Kidney (tissue), 14 donors: Measurements from ENCODE around the gene FAM89B. TPM values are rescaled to one million over a fixed set of nuclear protein-coding genes. Genes with fewer than 3 reads are reported as not detected.

ENCODE experiments used
- DNase-seq, 5 donors: peaks; one replicate each; pipeline ENCODE4 v3.0.0-alpha.2; 2013 to 2020
- FAIRE-seq: peaks from 2 replicates; lab custom pipeline; 2012; peaks lifted over from hg19 to GRCh38; lab: Jason Lieb, UNC
- H3K27ac ChIP-seq, 2 donors: one replicate each; pipeline ENCODE4 v1.7.0; 2013; ENCODE audit warnings: low read depth in 2 of 2, low read length in 2 of 2, inconsistent platforms in 1 of 2
- H3K27me3 ChIP-seq: one replicate; pipeline ENCODE4 v1.7.1; 2013; ENCODE audit warnings: low read length, inconsistent platforms; ENCODE audit not compliant: control insufficient read depth, insufficient read depth
- H3K36me3 ChIP-seq, 3 donors: one replicate each; pipeline versions ENCODE4 v1.7.0 to v1.7.1; 2013; ENCODE audit warnings: low read length in 3 of 3, control low read depth in 1 of 3, inconsistent platforms in 1 of 3; ENCODE audit not compliant: insufficient read depth in 3 of 3, control insufficient read depth in 2 of 3
- H3K4me1 ChIP-seq, 3 donors: one replicate each; pipeline versions ENCODE4 v1.7.0 to v1.7.1; 2013; ENCODE audit warnings: low read length in 3 of 3, inconsistent platforms in 1 of 3, low read depth in 1 of 3; ENCODE audit not compliant: control insufficient read depth in 2 of 3, insufficient read depth in 2 of 3
- H3K4me3 ChIP-seq, 3 donors: one replicate each; pipeline versions ENCODE4 v1.7.0 to v1.8.1; 2013; ENCODE audit warnings: low read length in 3 of 3, control low read depth in 1 of 3, inconsistent platforms in 1 of 3
- H3K9ac ChIP-seq, 3 donors: one replicate each; pipeline versions ENCODE4 v1.7.0 to v1.7.1; 2013; ENCODE audit warnings: low read length in 3 of 3, control low read depth in 1 of 3, inconsistent platforms in 1 of 3
- H3K9me3 ChIP-seq, 3 donors: one replicate each; pipeline versions ENCODE4 v1.7.0 to v1.7.1; 2013; ENCODE audit warnings: low read length in 3 of 3, control low read depth in 1 of 3, inconsistent platforms in 1 of 3; ENCODE audit not compliant: control insufficient read depth in 2 of 3, insufficient read depth in 1 of 3
- CTCF ChIP-seq: IDR thresholded peaks from 3 replicates; pipeline ENCODE4 v1.5.1; 2012; ENCODE audit warnings: mild to moderate bottlenecking, moderate library complexity, borderline replicate concordance; ENCODE audit not compliant: insufficient read depth; ENCODE audit errors: extremely low read depth
- intact Hi-C: fragments of 100-400 bp; cut with DNase I; formaldehyde crosslinking; loops from one replicate; pipeline ENCODE4 v1.11.1; 2022
- polyA plus RNA-seq: library from polyadenylated mRNA; stranded (reverse); fragments of 350-450 nt; fragmentation: Illumina TruSeq; extraction: RNeasy Lipid Tissue Mini Kit (QIAGEN cat#74804); gene quantifications from one replicate; pipeline ENCODE4 v1.2.3, GENCODE V29; 2014; ENCODE audit warnings: low read depth, low replicate concordance; ENCODE audit not compliant: insufficient read depth
- total RNA-seq: library from RNA; stranded (reverse); fragmentation: NEBNext Ultra II Directional; extraction: Animal tissue kit (Norgen Biotek cat#: 25700); gene quantifications from one replicate; pipeline ENCODE4 v1.2.1, GENCODE V29; 2021
- donor health status: control.
- donor health status: control.
- donor health status: control.
- donor health status: control.
- donor health status: control.
- donor health status: DM: yes; HTN: yes; CAD: no.
- donor health status: Normal renal cell carcinoma (clear cell type).

Gene FAM89B
- total and polyA plus RNA-seq, 2 donors from 2014 or later = 33.5 to 36.7 TPM

DNA sequence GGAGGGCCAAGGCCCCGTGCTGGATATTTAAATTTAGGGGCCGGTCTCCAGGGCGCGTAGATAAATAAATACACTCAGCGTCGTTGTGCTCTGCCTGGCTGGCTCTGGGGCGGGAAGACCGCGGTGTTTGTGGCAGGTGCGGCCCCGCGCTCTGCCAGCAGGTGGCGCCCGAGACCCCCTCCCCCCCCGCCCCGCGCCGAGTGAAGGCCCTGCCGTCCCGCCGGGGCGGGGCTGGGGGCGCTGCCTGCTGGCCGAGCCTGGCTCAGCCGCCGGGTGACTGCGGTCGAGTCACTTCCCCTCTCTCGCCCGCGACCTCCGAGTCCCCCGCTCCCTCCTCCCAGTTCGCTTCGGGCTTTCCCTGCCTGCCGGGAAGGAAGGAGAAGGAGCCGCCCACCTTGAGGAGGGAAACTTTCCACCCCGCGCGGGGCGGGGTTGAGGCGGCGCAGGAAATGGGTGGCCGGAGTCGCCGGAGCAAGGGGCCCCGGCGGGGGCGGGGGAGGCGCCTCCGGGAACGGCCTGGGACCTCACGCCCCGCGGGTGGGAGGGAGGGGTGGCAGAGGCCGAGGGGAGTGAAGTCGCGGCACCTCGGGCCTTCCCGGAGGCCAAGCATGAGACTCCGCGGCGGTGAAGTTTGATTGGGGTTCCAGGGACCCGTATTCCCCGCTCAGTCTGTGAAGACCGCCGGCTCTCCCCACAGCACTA is 1.9 kb downstream of the FAM89B start:
- Histone ChIP-seq H3K36me3 (no peaks in the 10 kb centered on the region), H3K4me3 (peak overlapping the region in 2 of 3 donors; percentile 72 to 80), H3K9ac (peak overlapping the region in 2 of 3 donors; percentile 60 to 77), H3K4me1 (peaks cover 0 to 47% (median 21%) of the 10 kb centered on the region in 3 donors), H3K9me3 (no peaks in the 10 kb centered on the region), H3K27me3 (no peaks in the 10 kb centered on the region), H3K27ac (peak overlapping the region; percentile 71 to 89)
- TF ChIP-seq CTCF = peak; percentile 77
- intact Hi-C loops = no loop called here
- DNase-seq (peak; percentile 90 to 99 (median 93)), FAIRE-seq (no peak)

DNA sequence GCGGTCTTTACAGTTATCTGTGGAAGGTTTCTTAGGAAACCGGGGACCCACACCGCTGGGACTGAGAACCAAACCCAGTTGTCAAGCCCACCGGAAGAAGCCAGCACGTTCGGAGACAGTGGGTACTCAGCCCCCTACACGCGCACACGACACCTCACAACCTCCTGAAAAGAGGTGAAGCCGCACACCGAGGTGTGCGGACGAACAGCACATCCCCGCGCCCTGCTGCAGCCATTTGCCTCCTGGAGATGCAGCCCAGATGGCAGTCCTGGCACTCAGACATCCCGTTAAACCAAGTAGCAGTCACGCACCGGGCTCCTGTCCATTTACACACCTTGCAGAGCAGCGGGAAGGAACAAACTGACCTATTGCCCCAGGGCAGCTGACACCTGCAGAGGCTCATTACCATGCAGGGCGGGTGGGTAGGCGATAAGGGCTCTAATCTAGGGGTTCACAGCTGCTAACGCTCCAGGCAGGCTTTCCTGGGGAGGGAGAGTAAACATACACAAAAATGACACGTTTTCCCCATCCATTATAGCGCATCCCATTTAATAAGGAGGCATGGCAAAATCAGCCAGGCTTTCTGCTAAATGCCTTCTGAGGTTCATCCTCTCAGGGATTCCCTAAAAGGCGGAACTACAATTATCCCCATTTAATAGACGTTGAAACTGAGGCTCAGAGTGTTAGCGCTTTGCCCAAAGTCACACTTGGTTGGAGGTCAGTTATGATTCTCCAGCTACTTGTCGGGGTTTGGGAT is 2.7 kb downstream of the FAM89B start:
- H3K9ac ChIP-seq = peak overlapping the region in 2 of 3 donors; percentile 48 to 77
- FAIRE-seq (no peak), DNase-seq (peak in 2 of 5 donors; percentile 63 to 86)
- H3K36me3 ChIP-seq = no peaks in the 10 kb centered on the region
- intact Hi-C loops = no loop called here
- peaks cover 0 to 45% (median 19%) of the 10 kb centered on the region in 3 donors for H3K4me1 ChIP-seq
- no peak for TF ChIP-seq CTCF
- H3K9me3 ChIP-seq = no peaks in the 10 kb centered on the region
- no peaks in the 10 kb centered on the region for H3K27me3 ChIP-seq
- peak overlapping the region; percentile 71 to 89 for H3K27ac ChIP-seq
- peak overlapping the region; percentile 2 to 80 (median 68) for H3K4me3 ChIP-seq

DNA sequence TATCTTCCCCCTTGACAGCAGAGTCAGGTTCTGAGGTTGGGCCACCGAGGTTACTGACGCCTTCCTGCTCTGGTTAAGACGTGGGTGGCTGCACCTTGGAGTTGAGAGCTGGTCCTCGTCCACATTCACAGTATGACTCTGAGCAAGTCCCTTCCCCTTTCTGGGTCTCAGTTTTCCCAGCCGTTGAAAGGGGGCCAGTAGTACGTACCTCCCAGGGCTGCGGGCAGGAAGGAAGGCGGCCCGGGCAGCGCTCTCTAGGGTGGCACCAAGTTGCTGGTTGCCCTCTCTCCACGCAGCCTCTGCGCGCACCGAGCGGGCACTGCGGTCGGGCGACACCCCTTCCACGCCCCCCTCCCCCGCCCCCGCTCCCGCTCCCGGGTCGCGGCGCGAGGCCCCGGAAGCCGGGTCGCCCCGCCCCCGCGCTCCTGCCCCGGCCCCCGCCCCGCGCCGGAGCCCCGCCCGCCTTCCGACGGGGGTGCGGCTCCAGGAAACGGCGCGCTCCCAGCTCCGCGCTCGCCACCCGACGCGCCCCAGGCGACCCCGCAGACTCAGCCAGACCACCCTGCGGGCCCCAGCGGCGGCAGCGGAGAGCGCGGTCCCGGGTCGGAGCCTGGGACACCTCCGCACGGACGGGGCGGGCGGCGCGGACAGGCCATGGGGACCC is 3.4 kb downstream of the FAM89B start, which contains the start of gene EHBP1L1:
Gene EHBP1L1, plus strand, starts transcription at position 486 of the 664 bp plus-strand sequence. CDS start 250 bp downstream, outside the sequence.
- Histone ChIP-seq H3K27me3 (no peaks in the 10 kb centered on the region), H3K27ac (peak within 1 kb of the TSS; percentile 85 to 89), H3K9ac (peak within 1 kb of the TSS in 2 of 3 donors; percentile 48 to 77), H3K4me1 (peaks cover 0 to 45% (median 19%) of the 10 kb centered on the region in 3 donors), H3K4me3 (peak within 1 kb of the TSS; percentile 2 to 80 (median 68)), H3K9me3 (no peaks in the 10 kb centered on the region), H3K36me3 (peaks cover 0 to 5% (median 0%) of the 10 kb centered on the region in 3 donors)
- FAIRE-seq (no peak), DNase-seq (peak in 3 of 5 donors; percentile 75 to 90 (median 79))
- no peak for TF ChIP-seq CTCF
- intact Hi-C loops = no loop called here
